ENCODE data around the gene PRCC. TPM values are rescaled to one million over a fixed set of nuclear protein-coding genes. Genes with fewer than 3 reads are reported as not detected.

PRCC gene
- polyA plus RNA-seq, 2 of the 4 experiments (the other 2 are of a cell fraction): 44.5 to 52.0 TPM

DNA sequence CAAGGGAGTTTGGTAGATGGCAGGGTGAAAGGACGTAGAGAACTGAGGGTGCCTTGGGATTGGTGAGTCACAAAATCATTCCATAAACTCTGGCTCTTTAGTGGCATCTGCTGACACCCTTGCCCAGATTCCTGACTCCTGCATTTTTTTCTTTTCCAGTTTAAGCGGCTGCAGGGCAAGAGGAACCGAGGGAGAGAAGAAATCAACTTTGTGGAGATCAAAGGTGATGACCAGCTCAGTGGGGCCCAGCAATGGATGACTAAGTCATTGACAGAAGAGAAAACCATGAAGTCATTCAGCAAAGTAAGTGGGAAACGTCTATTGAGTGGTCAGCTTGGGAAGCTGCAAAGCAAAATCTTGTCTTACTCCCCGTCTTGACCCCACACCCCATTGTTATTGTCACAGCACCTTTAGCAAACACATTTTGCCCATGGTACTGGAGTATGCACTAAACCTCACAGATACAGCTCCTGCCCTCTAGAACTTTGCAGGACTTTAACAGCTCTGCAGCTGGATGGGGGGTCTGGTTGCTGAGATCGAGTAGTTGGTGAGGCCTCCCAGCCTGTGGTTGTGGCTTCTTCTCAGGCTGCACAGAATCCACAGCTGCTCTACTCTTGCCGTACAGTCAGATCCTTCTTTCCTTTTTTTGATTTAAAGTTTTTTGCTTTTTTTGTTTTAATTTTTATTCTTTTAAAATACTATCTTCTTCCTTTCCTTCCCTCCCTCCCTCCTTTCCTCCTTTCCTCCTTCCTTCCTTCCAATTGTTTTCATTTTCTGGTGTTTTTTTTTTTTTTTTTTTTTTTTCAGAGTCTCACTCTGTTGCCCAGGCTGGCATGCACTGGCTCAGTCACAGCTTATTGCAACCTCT lies 27.4 kb downstream of the PRCC start:
- H3K9me3 ChIP-seq: no peaks in the 10 kb centered on the region
- ATAC-seq: no peak
- H3K4me2 ChIP-seq: no peak overlapping the region
- ChIA-PET CTCF (interaction anchor here (0.8 to 27.2 kb wide), 14 partner anchors 11 to 133 kb away, joined by 3 to 480 read pairs (median 12); partner anchors contain the start of genes INSRR, LRRC71, NTRK1 and PEAR1), POLR2A (interaction anchor here (0.6 to 1.8 kb wide), 3 partner anchors 65 to 243 kb away, joined by 4 to 6 read pairs (median 6); partner anchors contain the start of genes ISG20L2 and METTL25B)
- no peak for DNase-seq (ENCODE audit: low read depth in 1 of 2, low spot score in 1 of 2)
- no peak for FAIRE-seq
- TF ChIP-seq, protein P1, sequence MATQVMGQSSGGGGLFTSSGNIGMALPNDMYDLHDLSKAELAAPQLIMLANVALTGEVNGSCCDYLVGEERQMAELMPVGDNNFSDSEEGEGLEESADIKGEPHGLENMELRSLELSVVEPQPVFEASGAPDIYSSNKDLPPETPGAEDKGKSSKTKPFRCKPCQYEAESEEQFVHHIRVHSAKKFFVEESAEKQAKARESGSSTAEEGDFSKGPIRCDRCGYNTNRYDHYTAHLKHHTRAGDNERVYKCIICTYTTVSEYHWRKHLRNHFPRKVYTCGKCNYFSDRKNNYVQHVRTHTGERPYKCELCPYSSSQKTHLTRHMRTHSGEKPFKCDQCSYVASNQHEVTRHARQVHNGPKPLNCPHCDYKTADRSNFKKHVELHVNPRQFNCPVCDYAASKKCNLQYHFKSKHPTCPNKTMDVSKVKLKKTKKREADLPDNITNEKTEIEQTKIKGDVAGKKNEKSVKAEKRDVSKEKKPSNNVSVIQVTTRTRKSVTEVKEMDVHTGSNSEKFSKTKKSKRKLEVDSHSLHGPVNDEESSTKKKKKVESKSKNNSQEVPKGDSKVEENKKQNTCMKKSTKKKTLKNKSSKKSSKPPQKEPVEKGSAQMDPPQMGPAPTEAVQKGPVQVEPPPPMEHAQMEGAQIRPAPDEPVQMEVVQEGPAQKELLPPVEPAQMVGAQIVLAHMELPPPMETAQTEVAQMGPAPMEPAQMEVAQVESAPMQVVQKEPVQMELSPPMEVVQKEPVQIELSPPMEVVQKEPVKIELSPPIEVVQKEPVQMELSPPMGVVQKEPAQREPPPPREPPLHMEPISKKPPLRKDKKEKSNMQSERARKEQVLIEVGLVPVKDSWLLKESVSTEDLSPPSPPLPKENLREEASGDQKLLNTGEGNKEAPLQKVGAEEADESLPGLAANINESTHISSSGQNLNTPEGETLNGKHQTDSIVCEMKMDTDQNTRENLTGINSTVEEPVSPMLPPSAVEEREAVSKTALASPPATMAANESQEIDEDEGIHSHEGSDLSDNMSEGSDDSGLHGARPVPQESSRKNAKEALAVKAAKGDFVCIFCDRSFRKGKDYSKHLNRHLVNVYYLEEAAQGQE (IDR thresholded peaks at IDR 0.05): no peak
- no peak for TF ChIP-seq RFX5 (IDR thresholded peaks at IDR 0.05)
- H3K27ac ChIP-seq: no peak overlapping the region
- H3K4me3 ChIP-seq: no peak overlapping the region
- 69% methylated on average over 7 of the region's 7 CpGs for WGBS (ENCODE audit: missing lambda C conversion rate)
- no peaks in the 10 kb centered on the region for H3K4me1 ChIP-seq

DNA sequence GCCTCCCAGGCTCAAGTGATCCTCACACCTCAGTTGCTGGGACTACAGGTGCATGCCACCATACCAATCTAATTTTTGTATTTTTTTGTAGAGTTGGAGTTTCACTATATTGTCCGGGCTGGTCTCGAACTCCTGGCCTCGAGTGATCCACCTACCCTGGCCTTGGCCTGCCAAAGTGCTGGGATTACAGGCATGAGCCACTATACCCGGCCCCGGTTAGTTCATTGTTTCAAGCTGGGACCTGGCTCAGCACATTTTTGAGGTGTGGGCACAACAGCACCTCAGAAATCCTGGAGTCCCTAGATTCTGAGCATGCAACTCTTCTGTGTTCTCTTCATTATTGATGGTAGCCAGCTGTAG lies 28.0 kb downstream of the PRCC start:
- H3K4me3 ChIP-seq: no peak overlapping the region
- ChIA-PET POLR2A (interaction anchor here (0.6 to 1.4 kb wide), 2 partner anchors 65 to 243 kb away, joined by 4 to 6 read pairs; no protein-coding TSS in a partner anchor), CTCF (interaction anchor here (0.8 to 27.2 kb wide), 18 partner anchors 10 to 132 kb away, joined by 3 to 480 read pairs (median 10); partner anchors contain the start of genes INSRR, ISG20L2, LRRC71 and METTL25B)
- ATAC-seq (no peak), FAIRE-seq (no peak), DNase-seq (ENCODE audit: low read depth in 1 of 2, low spot score in 1 of 2) (no peak)
- no peaks in the 10 kb centered on the region for H3K4me1 ChIP-seq
- 94% methylated on average over 5 of the region's 5 CpGs for WGBS (ENCODE audit: missing lambda C conversion rate)
- no peak overlapping the region for H3K27ac ChIP-seq
- H3K9me3 ChIP-seq: no peaks in the 10 kb centered on the region
- H3K4me2 ChIP-seq: no peak overlapping the region
- TF ChIP-seq HOXB5 (CRISPR knock-in tag; IDR thresholded peaks at IDR 0.05) (no peak), NFE2L2 (conservative IDR thresholded peaks at IDR 0.05; ENCODE audit: low read length) (no peak), JUN (IDR thresholded peaks at IDR 0.05) (no peak), ZNF302 (CRISPR knock-in tag; IDR thresholded peaks at IDR 0.05) (no peak), FOSL2 (IDR thresholded peaks at IDR 0.05) (no peak), FOSL2 (CRISPR knock-in tag; IDR thresholded peaks at IDR 0.05) (no peak), KDM1A (IDR thresholded peaks at IDR 0.05; ENCODE audit: low read depth) (no peak), HOXA7 (CRISPR knock-in tag; IDR thresholded peaks at IDR 0.05) (no peak), EP300 (IDR thresholded peaks at IDR 0.05) (no peak), KDM5A (IDR thresholded peaks at IDR 0.05) (no peak), TFCP2L1 (CRISPR knock-in tag; IDR thresholded peaks at IDR 0.05) (no peak), CEBPB (IDR thresholded peaks at IDR 0.05) (no peak), POLR2A (IDR thresholded peaks at IDR 0.05; ENCODE audit: low read length) (no peak)
- TF ChIP-seq, protein P2, sequence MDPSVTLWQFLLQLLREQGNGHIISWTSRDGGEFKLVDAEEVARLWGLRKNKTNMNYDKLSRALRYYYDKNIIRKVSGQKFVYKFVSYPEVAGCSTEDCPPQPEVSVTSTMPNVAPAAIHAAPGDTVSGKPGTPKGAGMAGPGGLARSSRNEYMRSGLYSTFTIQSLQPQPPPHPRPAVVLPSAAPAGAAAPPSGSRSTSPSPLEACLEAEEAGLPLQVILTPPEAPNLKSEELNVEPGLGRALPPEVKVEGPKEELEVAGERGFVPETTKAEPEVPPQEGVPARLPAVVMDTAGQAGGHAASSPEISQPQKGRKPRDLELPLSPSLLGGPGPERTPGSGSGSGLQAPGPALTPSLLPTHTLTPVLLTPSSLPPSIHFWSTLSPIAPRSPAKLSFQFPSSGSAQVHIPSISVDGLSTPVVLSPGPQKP (IDR thresholded peaks at IDR 0.05; ENCODE audit: low read depth, low read length): no peak
- TF ChIP-seq, protein P1 (IDR thresholded peaks at IDR 0.05): no peak
- TF ChIP-seq, protein P3, sequence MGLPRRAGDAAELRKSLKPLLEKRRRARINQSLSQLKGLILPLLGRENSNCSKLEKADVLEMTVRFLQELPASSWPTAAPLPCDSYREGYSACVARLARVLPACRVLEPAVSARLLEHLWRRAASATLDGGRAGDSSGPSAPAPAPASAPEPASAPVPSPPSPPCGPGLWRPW (IDR thresholded peaks at IDR 0.05): no peak
- TF ChIP-seq, protein P4, sequence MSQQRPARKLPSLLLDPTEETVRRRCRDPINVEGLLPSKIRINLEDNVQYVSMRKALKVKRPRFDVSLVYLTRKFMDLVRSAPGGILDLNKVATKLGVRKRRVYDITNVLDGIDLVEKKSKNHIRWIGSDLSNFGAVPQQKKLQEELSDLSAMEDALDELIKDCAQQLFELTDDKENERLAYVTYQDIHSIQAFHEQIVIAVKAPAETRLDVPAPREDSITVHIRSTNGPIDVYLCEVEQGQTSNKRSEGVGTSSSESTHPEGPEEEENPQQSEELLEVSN (IDR thresholded peaks at IDR 0.05; ENCODE audit: borderline replicate concordance, low read depth): no peak

Data from A549 (cell line).